ENCODE data around the gene FNBP1. TPM values are rescaled to one million over a fixed set of nuclear protein-coding genes. Genes with fewer than 3 reads are reported as not detected.

The FNBP1 gene
- total RNA-seq, 1 experiment from 2014 or later = 53.6 TPM

DNA sequence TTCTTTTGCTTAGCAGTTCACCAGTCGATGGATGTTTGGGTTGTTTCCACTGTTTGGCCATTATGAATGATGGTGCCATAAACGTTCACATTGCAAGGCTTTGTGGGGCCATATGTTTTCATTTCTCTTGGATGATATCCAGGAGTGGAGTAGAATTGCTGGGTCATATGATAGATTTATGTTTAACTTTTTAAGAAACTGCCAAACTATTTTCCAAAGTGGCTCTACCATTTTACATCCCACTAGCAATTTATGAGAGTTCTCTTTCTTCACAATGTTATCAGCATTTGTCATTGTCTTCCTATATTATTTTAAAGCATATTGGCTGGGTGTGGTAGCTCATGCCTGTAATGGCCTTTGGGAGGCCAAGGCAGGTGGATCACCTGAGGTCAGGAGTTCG lies 15.9 kb upstream of the FNBP1 start:
- CTCF ChIA-PET = no interaction called here
- in situ Hi-C loops (cut with HindIII; ENCODE audit: low pct_unique_long_range_greater_than_20kb, low sequenced_read_pairs) = no loop called here
- Histone ChIP-seq H3K27me3 (ENCODE audit: control insufficient read depth, insufficient read depth, low read length) (no peaks in the 10 kb centered on the region), H3K36me3 (ENCODE audit: control insufficient read depth, insufficient read depth, low read length) (no peaks in the 10 kb centered on the region; the same call in 1 of the 2 replicates), H3K9me3 (ENCODE audit: control insufficient read depth, insufficient read depth, low read depth, low read length) (no peaks in the 10 kb centered on the region), H3K4me1 (ENCODE audit: control insufficient read depth, insufficient read depth, low read length) (no peaks in the 10 kb centered on the region), H3K4me3 (ENCODE audit: low read depth in 2 of 2, low read length in 2 of 2) (no peak overlapping the region), H3K27ac (ENCODE audit: low read length) (no peak overlapping the region)
- intact Hi-C loops (cut with micrococcal nuclease; ENCODE audit: unreplicated experiment) = no loop called here
- DNase-seq (ENCODE audit: low read depth, low spot score) (no peak), ATAC-seq (no peak)
- POLR2A ChIA-PET = no interaction called here
- TF ChIP-seq CTCF (IDR thresholded peaks at IDR 0.05) (no peak), POLR2AphosphoS5 (IDR thresholded peaks at IDR 0.05; ENCODE audit: low read depth, low read length) (no peak), SIN3A (IDR thresholded peaks at IDR 0.05; ENCODE audit: borderline replicate concordance, insufficient read depth, low read depth, low read length) (no peak), TCF7L2 (IDR thresholded peaks at IDR 0.05; ENCODE audit: low read depth, low read length) (no peak)
- TF ChIP-seq, protein P1, sequence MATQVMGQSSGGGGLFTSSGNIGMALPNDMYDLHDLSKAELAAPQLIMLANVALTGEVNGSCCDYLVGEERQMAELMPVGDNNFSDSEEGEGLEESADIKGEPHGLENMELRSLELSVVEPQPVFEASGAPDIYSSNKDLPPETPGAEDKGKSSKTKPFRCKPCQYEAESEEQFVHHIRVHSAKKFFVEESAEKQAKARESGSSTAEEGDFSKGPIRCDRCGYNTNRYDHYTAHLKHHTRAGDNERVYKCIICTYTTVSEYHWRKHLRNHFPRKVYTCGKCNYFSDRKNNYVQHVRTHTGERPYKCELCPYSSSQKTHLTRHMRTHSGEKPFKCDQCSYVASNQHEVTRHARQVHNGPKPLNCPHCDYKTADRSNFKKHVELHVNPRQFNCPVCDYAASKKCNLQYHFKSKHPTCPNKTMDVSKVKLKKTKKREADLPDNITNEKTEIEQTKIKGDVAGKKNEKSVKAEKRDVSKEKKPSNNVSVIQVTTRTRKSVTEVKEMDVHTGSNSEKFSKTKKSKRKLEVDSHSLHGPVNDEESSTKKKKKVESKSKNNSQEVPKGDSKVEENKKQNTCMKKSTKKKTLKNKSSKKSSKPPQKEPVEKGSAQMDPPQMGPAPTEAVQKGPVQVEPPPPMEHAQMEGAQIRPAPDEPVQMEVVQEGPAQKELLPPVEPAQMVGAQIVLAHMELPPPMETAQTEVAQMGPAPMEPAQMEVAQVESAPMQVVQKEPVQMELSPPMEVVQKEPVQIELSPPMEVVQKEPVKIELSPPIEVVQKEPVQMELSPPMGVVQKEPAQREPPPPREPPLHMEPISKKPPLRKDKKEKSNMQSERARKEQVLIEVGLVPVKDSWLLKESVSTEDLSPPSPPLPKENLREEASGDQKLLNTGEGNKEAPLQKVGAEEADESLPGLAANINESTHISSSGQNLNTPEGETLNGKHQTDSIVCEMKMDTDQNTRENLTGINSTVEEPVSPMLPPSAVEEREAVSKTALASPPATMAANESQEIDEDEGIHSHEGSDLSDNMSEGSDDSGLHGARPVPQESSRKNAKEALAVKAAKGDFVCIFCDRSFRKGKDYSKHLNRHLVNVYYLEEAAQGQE (IDR thresholded peaks at IDR 0.05; ENCODE audit: insufficient read depth in 1 of 2, low read depth in 2 of 2, low read length in 1 of 2) = no peak
- BruUV-seq (replicated peaks) = no TSS peak

DNA sequence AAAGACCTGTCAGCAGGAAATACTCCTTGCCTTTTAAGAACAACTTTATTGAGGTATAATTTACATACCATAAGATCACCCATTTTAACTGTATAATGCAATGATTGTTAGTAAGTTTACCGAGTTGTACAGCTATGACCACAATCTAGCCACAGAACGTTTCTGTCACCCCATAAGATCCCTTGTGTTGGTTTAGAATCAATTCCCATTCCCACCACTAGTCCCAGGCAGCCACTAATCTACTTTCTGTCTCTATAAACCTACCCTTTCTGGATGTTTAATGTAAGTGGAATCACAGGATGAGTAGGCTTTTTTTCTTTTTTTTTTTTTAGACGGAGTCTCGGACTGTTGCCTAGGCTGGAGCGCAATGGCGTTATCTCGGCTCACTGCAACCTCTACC lies 15.2 kb upstream of the FNBP1 start:
- in situ Hi-C loops (cut with HindIII; ENCODE audit: low pct_unique_long_range_greater_than_20kb, low sequenced_read_pairs) (no loop called here), intact Hi-C loops (cut with micrococcal nuclease; ENCODE audit: unreplicated experiment) (no loop called here)
- ATAC-seq (no peak), DNase-seq (ENCODE audit: low read depth, low spot score) (no peak)
- H3K27ac ChIP-seq (ENCODE audit: low read length) = no peak overlapping the region
- H3K27me3 ChIP-seq (ENCODE audit: control insufficient read depth, insufficient read depth, low read length) = no peaks in the 10 kb centered on the region
- H3K36me3 ChIP-seq (ENCODE audit: control insufficient read depth, insufficient read depth, low read length) = no peaks in the 10 kb centered on the region; the same call in 1 of the 2 replicates
- ChIA-PET CTCF (interaction anchor here (0.6 to 0.7 kb wide), 3 partner anchors 17 to 328 kb away, joined by 3 to 5 read pairs (median 4); no protein-coding TSS in a partner anchor), POLR2A (no interaction called here)
- TF ChIP-seq, protein P1 (IDR thresholded peaks at IDR 0.05; ENCODE audit: insufficient read depth in 1 of 2, low read depth in 2 of 2, low read length in 1 of 2) = no peak
- no peak for TF ChIP-seq TCF7L2 (IDR thresholded peaks at IDR 0.05; ENCODE audit: low read depth, low read length)
- no peak overlapping the region for H3K4me3 ChIP-seq (ENCODE audit: low read depth in 2 of 2, low read length in 2 of 2)
- no peaks in the 10 kb centered on the region for H3K9me3 ChIP-seq (ENCODE audit: control insufficient read depth, insufficient read depth, low read depth, low read length)
- no TSS peak for BruUV-seq (replicated peaks)
- H3K4me1 ChIP-seq (ENCODE audit: control insufficient read depth, insufficient read depth, low read length) = no peaks in the 10 kb centered on the region
